HEK293T (cell line): Measurements from ENCODE around the gene HMGN1.

Experiments used
- ARNT ChIP-seq: fragments of 450-650 bp; IDR thresholded peaks from 2 replicates; pipeline ENCODE4 v1.6.1; 2017; ENCODE audit warnings: mild to moderate bottlenecking
- BHLHE40 ChIP-seq: fragments of 450-650 bp; IDR thresholded peaks from 2 replicates; pipeline ENCODE4 v1.6.1; 2016; ENCODE audit warnings: mild to moderate bottlenecking, moderate library complexity, borderline replicate concordance
- CTBP1 ChIP-seq: fragments of 450-650 bp; IDR thresholded peaks from 2 replicates; pipeline ENCODE4 v1.6.1; 2016; ENCODE audit warnings: borderline replicate concordance
- FOXA1 ChIP-seq: fragments of 450-650 bp; IDR thresholded peaks from 2 replicates; pipeline ENCODE4 v1.6.1; 2016; ENCODE audit warnings: mild to moderate bottlenecking
- HDGF ChIP-seq: fragments of 450-650 bp; IDR thresholded peaks from 2 replicates; pipeline ENCODE4 v1.6.1; 2017; ENCODE audit warnings: antibody characterized with exemption, borderline replicate concordance
- L3MBTL2 ChIP-seq: fragments of 450-650 bp; conservative IDR thresholded peaks from 2 replicates; pipeline ENCODE4 v1.6.1; 2016; ENCODE audit warnings: mild to moderate bottlenecking
- PKNOX1 ChIP-seq: fragments of 450-650 bp; IDR thresholded peaks from 2 replicates; pipeline ENCODE4 v1.6.1; 2016
- TARDBP ChIP-seq: fragments of 450-650 bp; IDR thresholded peaks from 2 replicates; pipeline ENCODE4 v1.6.1; 2016

GRCh38 chr21:39296891-39297290 lies 52.0 kb downstream of the HMGN1 start:
- TF ChIP-seq TARDBP (no peak), HDGF (no peak), PKNOX1 (no peak), FOXA1 (no peak), L3MBTL2 (no peak), CTBP1 (no peak), BHLHE40 (no peak), ARNT (no peak)
